GM18519 (cell line): Measurements from ENCODE around the gene AFG1L.
A peak's percentile ranks its signal among the peaks of the same experiment; 100 is the strongest.
"Not testable (repeated sequence)": the region's sequence is repeated elsewhere in the genome, so short reads cannot be mapped to it uniquely, and the experiment has no call there.

Experiments
- ATAC-seq: cut with Tn5 transposase; IDR thresholded peaks from one replicate; pipeline ENCODE4 v1.9.1; 2021; ENCODE audit warnings: mild to moderate bottlenecking, moderate library complexity; ENCODE audit not compliant: unreplicated experiment, low FRiP score

AFG1L gene

DNA sequence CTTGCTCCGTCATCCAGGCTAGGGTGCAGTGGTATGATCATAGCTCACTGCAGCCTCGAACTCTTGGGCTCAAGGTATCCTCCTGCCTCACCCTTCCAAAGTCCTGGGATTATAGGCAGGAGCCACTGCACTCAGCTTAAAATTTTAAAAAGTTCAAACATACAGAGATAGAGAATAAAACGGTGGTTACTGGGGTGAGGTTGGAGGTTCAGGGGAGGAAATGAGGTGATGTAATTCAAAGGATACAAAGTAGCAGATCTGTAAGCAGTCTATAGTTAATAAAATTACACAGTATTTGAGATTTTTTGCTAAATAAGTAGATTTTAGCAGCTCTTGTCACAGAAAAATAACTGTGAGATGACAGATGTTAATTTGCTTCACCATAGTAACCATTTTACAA is 7.5 kb upstream of the AFG1L start:
- ATAC-seq = no peak

DNA sequence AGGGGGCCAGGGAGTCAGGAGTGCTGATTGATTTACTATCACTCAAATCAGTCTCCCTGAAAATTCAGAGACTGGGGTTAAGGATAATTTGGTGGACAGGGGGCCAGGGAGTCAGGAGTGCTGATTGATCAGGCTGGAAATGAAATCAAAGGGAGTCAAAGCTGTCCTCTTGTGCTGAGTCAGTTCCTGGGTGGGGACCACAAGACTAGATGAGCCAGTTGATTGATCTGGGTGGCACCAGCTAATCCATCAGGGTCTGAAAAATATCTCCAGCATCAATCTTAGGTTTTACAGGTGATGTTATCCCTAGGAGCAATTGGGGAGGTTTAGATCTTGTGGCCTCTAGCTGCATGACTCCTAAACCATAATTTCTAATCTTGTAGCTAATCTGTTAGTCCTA is 6.1 kb upstream of the AFG1L start:
- ATAC-seq = no peak

DNA sequence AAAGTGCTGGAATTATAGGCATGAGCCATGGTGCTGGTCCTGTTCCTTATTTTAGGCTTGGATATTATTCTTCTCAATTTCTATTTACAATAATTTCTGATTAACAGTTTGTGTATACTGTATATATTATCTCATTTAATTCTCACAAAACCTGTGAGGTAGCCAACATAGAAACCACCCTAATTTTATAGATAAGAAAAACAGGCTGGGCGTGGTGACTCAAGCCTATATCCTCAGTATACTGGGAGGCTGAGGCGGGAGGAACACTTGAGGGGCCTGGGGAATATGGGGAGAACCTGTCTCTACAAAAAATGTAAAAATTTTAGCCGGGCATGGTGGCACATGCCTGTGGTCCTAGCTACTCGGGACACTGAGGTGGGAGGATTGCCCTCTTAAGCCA is 3.8 kb upstream of the AFG1L start:
- no peak for ATAC-seq

DNA sequence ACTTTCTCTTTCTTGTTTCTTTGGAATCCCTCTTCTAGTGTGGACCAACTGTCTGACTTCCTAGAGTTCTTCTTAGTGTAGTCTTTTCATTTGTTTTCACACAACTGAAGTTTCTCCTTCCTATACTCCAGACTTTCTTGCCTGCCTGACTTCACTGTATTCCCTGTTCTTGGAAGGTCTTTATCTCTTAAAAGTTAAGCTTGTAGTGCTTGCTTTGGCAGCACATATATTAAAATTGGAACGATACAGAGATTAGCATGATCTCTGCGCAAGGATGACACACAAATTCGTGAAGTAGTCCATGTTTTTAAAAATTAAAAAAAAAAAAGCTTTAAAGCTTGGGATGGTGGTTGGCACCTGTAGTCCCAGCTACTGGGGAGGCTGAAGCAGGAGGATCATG is 2.3 kb upstream of the AFG1L start:
- ATAC-seq = not testable (repeated sequence)

DNA sequence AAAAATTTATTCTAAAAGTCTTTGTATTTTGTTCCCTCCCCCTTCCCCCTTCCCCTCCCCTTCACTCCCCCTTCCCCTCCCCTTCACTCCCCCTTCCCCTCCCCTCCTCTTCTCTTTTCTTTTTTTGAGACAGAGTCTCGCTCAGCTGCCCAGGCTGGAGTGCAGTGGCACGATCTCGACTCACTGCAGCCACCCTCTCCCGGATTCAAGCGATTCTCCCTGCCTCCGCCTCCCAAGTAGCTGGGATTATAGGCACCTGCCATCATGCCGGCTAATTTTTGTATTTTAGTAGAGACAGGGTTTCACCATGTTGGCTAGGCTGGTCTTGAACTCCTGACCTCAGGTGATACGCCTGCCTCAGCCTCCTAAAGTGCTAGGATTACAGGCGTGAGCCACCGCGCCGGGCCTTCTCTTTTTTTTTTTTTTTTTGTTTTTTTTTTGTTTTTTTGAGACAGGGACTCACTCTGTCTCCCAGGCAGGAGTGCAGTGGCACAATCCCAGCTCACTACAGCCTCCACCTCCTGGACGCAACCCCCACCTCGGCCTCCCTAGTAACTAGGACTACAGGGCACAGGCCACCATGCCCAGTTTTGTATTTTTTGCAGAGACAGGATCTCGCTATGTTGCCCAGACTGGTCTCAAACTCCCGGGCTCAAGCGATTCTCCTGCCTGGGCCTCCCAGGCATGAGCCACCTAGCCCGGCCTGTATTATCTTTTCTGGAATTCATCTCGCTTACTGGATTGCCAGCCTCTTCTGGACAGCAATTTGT is 1.1 kb upstream of the AFG1L start:
- ATAC-seq = no peak

DNA sequence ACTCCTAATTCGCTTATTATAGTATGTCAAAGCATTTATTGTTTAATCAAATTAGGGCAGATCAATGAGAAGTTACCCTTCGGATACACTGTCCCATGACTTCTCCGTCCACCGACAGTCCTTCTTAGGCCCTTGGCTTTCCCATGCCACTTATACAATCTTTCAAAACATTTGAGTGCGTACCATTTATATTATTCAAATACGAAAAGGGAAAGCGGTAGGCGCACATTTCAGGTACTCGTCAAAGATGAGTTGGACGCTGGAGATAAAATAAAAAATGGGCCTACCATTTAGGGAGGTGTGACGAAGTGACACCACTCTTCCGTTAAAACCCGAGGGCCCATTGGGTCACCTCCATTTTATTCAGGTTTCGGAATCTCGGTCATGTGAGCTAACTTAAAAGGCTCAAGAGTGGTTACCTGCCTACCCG is 542 bp upstream of the AFG1L start:
- ATAC-seq = peak; percentile 7

DNA sequence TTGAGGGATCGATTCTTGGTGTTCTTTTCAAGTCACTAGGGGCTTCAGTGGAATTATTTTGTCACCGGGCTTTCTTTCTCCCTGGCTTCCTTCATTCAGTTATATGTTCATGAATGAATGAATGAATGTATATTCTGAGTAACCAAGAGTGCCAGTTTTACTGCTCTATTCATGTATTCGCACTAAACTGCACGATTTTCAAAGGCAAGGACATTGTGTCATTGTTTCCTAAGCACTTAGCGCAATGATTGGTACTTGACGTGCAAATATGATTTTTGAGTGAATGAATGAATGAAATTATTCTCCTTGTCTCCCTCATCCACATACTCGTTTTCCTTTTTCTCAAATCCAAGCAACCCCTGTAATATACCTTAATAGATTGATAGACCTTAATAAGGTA is 822 bp downstream of the AFG1L start:
- no peak for ATAC-seq

DNA sequence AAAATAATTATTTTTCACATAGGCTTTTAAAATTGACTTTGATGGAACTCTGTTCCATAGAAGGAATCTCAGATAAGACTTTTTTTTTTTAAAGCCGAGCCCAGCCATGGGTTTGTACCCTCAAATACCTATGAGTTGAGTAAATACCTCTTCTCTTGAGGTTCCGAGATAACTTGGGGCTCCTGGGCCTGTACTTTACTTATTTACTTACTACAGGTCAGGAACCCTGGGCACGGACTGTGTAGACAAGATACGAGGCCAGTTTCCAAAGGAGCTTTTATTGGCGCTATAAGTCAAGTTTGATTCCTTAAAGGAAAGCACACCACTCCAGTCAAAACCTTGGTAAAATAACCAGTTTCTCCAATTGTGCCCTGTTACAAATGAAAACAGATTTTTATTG is 7.5 kb downstream of the AFG1L start:
- ATAC-seq = no peak

DNA sequence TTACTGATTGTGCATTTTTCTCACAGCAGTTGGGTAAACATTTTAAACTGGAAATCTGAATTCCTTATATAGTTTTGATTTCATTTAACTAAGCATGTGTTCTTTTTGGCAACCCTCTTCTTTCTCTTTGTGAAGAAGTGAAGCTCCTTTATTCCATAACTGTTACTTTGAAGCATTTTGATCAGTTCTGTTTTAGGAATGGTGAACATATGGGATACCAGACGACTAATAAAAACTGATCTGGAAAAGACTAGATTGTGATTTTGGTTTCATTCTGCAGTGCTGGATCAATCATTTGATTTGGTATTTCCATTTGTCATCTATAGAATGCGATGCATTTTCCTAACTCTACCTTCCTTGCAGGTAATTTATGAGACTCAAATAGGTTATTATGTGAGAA is 9.8 kb downstream of the AFG1L start:
- ATAC-seq = no peak

DNA sequence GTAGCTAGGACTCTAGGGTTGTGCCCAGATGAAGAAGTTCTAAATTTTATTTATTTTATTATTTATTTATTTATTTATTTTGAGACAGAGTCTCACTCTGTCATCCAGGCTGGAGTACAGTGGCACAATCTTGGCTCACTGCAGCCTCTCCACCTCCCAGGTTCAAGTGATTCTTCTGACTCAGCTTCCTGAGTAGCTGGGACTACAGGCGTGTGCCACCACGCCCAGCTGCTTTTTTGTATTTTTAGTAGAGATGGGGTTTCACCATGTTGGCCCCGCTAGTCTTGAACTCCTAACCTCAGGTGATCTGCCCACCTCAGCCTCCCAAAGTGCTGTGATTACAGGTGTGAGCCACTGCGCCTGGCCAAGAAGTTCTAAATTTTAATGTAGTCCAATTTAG is 13.8 kb downstream of the AFG1L start:
- ATAC-seq = not testable (repeated sequence)

DNA sequence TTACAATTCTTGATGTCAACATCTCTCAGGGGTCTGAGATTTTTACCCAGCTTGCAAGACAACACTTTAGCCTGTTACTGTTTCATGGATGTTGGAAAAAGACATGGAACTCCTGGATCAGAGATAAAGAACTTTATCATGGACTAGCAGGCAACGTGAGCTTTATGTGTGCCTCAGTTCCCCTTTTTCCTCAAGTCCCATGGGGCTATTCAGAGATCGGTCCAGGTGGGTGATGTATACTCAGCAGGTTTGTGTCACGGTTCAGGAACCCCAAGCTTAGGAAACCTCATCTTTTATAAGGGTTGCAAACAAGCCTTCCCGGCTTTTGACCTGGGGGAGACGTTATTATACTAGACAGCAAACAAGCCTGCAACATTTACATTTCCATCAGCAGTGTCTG is 15.0 kb downstream of the AFG1L start:
- ATAC-seq = no peak

DNA sequence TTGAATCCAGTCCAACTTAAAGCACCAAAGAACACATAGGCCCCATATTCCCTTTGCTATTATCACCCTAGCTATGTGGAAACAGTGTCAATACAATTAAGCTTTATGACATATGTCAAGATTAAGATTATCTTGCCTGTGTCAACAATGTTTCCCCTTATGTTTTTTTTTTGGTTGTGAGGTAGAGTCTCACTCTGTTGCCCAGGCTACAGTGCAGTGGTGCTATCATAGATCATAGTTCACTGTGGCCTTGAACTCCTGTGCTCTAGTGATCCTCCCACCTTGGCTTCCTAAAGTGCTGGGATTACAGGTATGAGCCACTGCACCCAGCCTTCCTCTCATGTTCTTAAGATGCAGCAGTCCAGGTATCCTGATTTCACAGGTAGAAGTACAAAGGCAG is 17.8 kb downstream of the AFG1L start:
- ATAC-seq = no peak

DNA sequence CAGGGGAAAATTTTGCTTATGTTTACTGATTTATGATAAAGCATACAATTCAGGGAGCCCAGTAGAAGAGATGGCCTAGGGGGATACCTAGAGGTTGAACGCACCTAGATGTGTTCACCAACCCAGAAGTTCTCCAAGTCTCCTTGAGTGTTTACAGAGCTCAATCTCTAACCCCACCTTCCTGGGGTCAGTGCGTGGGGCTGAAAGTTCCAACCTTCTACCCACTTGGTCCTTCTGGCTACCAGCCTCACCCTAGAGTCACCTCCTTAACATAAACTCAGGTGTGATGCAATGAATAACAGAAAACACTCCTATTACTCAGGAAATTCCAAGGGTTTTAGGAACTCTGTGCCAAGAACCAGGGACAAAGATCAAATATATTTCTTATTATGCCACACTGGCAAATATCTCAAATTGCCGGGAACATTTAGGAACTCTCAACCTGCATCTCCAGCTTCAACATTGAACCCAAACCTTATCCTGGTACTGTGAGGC is 26.4 kb downstream of the AFG1L start:
- no peak for ATAC-seq

DNA sequence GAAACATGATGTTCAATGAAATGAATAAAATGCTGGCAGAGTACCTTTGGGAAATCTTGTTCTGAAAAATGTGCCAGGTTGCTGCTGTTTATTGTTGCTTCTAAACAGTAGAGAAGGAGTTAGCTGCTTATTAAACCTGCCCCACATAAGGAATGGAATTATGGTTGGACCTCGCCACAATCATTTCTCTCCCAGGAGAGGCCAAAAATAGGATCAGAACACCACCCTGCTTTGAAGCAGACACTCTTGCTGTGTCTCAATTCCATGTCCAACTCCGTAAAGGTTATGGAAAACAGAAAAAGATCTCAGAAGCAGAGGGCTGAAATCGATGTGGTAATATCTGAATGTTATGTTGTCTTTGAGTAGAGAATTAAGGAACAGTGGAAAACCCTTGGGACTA is 27.9 kb downstream of the AFG1L start:
- ATAC-seq = no peak

DNA sequence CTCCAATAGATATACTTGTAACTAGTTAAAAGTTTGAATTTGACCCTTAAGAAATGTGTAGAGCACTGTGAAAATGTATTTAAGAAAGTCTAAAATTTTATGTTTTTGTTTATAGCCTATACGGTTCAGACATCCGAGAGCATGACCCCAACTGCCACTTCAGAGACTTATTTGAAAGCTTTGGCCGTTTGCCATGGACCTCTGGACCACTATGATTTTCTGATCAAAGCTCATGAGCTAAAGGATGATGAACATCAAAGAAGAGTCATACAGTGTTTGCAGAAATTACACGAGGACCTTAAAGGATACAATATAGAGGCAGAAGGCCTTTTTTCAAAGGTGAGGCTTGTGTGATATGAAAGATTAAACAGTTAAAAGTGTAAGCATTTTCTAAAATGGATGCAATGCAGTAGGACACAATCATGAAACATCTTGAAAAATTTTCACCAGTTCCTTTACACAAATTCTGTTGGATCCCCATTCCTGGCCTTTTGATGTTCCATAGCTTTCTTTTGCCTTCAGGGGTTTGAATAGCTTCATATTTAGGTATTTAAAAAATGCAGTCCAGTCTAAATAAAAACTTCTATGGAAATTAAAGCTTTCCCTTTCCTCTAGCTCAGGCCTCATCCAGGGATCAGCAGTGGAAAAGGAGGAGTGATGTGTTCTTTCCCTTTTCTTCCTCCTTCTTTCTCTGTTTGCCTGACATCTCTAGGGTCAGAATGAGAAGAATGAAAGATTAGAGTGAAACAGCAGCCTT is 29.0 kb downstream of the AFG1L start:
- ATAC-seq = no peak

DNA sequence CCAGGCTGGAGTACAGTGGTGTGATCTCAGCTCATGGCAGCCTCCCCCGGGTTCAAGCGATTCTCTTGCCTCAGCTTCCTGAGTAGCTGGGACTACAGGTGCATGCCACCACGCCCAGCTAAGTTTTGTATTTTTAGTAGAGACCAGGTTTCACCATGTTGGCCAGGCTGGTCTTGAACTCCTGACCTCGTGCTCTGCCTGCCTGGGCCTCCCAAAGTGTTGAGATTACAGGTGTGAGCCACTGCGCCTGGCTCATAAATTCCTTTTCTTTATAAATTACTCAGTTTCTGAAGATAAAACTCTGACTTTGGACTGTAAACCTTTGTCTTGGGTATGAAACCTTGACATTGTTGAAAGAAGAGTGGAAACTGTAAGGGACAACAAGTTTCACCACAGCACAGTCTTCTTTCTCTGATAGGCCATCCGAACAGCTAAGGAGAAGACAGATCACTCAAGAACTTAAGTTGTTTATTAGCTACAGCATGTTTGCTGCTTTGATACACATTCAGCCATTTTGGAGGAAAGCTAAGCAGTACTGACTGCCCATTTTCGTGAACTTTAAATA is 35.4 kb downstream of the AFG1L start:
- not testable (repeated sequence) for ATAC-seq

DNA sequence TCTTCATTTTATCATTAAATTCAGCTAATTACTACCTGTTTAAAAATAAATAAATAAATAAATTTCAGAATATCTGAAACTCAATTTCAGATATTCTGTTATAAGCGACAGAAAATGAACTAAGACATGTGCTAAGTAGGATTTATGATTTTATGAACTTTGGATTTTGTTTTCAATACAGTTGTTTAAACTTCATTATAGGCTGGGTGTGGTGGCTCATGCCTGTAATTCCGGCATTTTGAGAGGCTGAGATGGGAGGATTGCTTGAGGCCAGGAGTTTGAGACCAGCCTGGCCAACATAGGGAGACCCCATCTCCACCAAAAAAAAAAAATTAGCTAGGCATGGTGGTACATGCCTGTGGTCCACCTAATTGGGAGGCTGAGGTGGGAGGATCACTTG is 36.0 kb downstream of the AFG1L start:
- ATAC-seq = no peak

DNA sequence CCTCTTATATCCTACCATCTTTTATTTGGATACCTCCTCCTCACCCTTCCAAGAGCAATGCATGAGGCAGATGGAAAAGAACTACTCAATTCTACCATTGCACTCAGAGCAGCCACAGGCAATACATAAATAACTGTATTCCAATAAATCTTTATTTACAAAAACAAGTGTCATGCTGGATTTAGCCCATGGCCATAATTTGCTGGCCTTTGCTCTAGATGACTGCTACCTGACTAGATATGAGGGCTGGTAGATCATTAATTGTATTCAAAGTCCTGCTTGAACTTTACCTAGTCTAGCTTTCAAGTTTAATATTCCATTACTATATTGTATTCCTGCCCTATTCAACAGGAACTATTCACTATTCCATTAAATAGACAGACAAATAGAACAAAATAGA is 37.1 kb downstream of the AFG1L start:
- no peak for ATAC-seq

DNA sequence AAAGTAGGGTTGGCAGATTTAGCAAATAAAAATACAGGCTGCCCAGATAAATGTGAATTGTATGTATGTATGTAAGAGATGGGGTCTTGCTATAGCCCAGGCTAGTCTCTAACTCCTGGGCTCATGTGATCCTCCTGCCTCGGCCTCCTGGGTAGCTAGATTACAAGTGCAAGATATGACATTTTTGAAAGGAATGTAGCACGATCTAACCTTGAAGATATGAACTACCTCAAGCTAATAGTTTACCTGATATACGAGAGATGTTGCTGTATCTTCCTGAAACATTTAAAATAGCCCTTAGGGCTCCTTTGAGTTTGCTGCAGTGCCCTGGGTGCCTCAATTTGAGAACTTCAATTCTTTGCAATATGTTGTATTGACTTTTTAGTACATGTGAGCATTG is 42.1 kb downstream of the AFG1L start:
- no peak for ATAC-seq

DNA sequence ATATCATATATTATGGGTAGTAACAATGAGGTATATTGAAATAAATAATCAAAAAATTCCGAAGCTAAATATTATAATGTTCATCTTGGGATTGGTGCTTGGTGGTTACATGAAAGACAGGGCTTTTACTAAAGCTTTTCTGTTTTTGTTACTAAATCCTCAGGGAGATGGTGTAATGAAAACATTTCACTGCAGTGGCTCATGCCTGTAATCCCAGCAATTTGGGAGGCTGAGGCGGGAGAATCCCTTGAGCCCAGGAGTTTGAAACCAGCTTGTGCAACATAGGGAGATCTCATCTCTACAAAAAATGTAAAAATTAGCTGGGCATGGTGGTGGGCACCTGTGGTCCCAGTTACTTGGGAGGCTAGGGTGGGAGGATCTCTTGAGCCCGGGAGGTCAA is 42.9 kb downstream of the AFG1L start:
- no peak for ATAC-seq

DNA sequence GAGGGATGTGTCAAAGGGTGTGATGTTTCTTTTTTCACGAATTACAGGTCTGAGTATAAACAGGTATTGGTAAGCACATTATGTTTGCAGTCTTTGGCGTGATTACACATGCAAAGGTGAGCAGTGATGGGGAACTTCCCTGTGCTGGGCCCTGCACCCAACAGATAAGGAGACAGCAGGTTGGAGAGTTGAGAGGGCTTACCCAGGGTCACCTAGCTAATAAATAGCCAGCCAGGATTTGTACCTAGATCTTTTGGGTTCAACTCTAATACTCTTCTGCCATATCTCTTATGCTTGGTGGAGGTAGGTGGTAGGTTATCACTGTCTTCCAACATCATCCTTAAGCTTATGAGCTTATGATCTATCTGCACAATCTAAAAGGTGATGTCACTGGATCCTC is 46.5 kb downstream of the AFG1L start:
- ATAC-seq = no peak

DNA sequence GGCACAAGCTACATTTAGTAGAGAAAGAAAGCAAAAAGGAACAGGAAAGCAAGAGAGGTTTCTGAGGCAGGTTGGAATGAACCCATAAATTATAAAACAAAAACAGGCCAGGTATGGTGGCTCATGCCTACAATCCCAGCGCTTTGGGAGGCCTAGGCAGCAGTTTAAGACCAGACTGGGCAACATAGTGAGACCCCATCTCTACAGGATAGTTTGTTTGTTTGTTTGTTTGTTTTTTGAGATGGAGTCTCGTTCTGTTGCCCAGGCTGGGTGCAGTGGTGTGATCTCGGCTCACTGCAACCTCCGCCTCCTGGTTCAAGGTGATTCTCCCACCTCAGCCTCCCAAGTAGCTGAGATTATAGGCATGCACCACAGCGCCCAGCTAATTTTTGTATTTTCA is 49.0 kb downstream of the AFG1L start:
- no peak for ATAC-seq
